Stomach (tissue), 4 donors: ENCODE results near the gene SEPTIN5.

Experiments used
- POLR2A ChIP-seq, 4 donors: fragments of 450-650 bp; IDR thresholded peaks; one replicate each; pipeline ENCODE4 v1.6.1; 2016; ENCODE audit warnings: antibody characterized with exemption in 4 of 4, control low read depth in 2 of 4, mild to moderate bottlenecking in 1 of 4, moderate library complexity in 1 of 4
- TF ChIP-seq, protein P1 (sequence below), 7 experiments: fragments of 450-650 bp in 4 of 7; fragments of 200-600 bp in 3 of 7; sonication (generic) in 3 of 7; IDR thresholded peaks; one replicate each; pipeline ENCODE4 v1.5.1; 2016 to 2019; ENCODE audit warnings: antibody characterized with exemption in 7 of 7, control low read depth in 2 of 7, mild to moderate bottlenecking in 1 of 7

- TF ChIP-seq, protein P1, sequence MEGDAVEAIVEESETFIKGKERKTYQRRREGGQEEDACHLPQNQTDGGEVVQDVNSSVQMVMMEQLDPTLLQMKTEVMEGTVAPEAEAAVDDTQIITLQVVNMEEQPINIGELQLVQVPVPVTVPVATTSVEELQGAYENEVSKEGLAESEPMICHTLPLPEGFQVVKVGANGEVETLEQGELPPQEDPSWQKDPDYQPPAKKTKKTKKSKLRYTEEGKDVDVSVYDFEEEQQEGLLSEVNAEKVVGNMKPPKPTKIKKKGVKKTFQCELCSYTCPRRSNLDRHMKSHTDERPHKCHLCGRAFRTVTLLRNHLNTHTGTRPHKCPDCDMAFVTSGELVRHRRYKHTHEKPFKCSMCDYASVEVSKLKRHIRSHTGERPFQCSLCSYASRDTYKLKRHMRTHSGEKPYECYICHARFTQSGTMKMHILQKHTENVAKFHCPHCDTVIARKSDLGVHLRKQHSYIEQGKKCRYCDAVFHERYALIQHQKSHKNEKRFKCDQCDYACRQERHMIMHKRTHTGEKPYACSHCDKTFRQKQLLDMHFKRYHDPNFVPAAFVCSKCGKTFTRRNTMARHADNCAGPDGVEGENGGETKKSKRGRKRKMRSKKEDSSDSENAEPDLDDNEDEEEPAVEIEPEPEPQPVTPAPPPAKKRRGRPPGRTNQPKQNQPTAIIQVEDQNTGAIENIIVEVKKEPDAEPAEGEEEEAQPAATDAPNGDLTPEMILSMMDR (IDR thresholded peaks at IDR 0.05), result no peak
- no peak for TF ChIP-seq POLR2A (IDR thresholded peaks at IDR 0.05)
These were observed 17.6 kb upstream of the SEPTIN5 start for GRCh38 chr22:19696504-19697276.
